IPS DF 19.7 (cell line): ENCODE measurements around the gene RASA4B.
"Not testable (repeated sequence)": the region's sequence is repeated elsewhere in the genome, so short reads cannot be mapped to it uniquely, and the experiment has no call there.

Experiments used
- DNase-seq: peaks from one replicate; pipeline ENCODE4 v3.0.0-alpha.2; 2013; ENCODE audit warnings: low read depth, low spot score

The RASA4B gene

DNA sequence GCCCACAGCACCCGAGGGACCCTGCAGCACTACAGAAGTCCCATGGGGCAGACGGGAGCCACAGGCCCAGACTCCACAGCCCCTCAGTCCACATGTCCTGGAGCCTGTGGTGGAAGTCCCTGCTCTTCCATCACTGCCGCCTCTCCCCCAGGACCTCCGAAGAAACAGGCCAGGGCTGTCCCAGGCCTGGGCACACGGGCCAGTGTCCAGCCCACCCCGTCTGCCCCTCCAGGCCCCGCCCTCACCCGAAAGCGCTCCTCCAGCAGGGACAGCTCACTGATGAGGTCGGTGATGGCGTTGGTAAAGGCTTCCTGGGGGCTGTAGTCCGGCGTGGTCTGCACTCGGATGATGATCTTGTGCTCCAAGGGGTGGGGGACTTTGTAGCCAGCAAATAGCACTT lies 43.5 kb downstream of the RASA4B start:
- not testable (repeated sequence) for DNase-seq

DNA sequence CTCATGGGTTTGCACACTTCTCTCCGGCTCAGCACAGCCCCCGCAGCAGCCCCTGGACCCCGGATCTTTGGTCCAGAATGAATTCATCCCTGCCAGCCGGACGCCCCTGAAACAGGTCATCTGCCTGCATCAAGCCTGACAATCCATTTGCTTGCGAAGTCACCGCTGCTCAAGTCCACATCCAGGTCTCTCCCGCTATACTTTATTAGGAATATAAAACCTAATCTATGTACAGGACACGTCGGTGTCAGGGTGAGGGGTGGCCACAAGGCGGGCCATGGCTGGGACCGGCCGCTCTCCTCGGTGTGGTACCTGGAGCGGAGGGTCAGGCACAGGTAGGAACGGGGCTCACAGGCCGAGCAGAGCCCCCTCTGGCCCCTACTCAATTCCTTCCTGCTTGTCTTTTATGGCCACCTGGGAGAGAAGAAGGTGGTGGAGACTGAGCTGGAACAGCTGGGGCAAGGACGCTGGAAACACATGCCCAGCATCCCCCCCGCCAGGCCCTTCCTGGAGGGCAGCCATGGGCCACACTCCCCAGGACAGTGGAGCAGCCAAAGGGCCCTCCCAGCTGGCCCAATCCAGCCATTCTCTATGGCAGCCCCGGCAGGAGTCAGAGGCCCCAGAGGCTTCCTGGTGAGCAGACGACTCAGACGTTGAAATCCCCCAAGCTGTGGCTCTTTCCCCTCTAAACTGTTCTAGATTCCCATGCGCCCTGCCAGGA lies 44.1 kb downstream of the RASA4B start:
- DNase-seq, result no peak

DNA sequence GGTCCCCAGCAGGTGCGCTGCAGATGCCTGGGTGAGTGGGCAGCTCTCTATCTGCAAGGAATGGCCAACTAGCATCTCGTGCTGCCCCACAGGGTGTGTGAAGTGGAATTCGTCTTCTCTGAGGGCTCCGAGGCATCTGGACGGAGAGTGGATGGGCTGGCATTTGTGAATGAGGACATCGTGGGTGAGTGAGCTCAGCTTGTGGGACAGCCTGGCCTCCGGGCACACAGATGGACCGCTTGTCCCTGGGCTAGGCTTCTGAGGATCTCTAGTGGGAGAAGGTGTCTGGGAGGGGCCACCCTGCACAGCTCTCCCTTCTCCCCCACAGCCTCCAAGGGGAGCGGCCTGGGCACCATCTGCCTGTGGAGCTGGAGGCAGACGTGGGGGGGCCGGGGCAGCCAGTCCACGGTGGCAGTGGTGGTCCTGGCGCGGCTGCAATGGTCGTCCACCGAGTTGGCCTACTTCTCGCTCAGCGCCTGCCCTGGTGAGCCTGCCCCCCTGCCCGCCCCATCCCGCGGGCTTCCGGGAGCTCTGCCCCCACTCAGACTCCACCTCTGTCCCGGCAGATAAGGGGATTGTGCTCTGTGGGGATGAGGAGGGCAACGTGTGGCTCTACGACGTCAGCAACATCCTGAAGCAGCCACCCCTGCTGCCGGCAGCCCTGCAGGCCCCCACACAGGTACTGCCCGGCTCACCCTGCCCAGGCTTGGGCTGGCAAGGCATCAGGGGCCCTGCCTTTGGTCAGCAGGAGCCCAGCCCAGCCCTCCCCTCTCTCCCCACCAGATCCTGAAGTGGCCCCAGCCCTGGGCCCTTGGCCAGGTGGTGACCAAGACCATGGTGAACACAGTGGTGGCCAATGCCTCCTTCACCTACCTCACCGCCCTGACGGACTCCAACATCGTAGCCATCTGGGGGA lies 45.2 kb downstream of the RASA4B start:
- DNase-seq, result no peak

DNA sequence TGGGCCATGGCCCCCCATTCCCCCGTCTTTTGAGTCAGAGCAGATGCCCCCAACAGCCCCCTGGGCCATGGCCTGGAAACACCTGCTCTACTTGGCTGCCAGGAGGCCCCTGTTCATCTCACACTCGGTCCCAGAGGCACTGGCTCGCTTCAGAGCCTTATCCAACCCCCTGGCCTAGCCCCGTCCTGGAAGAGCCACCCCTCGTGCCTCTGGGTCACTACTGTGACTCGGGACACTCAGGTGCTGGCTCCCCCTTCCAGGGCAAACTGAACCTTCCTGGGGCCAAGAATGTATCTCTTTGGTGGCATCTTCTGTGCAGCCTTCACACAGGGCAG lies 45.8 kb downstream of the RASA4B start:
- no peak for DNase-seq

DNA sequence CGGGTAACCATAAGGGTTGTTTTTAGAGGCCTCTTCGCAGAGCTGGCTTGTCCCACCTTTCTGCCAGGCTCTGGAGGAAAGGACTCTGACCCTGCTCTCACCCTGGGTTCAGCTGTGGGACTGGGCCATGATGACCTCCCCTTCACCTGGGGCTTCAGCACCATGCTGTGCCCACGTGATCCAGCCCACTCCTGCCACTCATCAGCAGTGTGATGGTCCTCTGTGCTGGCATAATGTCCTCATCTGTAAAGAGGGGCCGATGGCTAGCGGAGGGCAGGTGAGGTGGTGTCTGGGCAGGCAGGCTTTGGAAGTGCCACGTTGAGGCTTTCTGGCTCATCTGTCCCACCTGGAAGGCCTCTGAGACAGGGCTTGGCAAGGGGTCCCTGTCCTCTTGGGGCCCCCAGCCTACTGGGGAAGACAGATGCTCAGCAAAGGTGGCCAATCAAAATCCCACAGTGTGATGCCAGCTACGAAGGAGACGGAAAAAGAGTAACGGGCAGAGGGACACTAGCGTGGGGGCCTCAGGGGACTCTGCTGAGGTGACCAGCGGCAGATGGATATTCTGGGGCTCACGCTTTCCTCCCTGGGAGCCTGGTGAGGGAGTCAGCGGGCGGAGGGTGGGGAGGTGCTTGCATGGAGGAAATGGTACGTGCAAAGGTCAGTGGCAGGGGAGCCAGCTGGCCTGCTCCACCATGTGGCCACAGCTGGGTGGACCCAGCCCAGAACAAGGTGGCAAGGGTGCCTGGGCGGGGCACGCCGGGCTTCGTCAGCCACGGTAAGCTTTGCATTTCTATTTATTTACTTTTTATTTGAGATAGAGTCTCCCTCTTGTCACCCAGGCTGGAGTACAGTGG lies 47.4 kb downstream of the RASA4B start:
- DNase-seq, result no peak

DNA sequence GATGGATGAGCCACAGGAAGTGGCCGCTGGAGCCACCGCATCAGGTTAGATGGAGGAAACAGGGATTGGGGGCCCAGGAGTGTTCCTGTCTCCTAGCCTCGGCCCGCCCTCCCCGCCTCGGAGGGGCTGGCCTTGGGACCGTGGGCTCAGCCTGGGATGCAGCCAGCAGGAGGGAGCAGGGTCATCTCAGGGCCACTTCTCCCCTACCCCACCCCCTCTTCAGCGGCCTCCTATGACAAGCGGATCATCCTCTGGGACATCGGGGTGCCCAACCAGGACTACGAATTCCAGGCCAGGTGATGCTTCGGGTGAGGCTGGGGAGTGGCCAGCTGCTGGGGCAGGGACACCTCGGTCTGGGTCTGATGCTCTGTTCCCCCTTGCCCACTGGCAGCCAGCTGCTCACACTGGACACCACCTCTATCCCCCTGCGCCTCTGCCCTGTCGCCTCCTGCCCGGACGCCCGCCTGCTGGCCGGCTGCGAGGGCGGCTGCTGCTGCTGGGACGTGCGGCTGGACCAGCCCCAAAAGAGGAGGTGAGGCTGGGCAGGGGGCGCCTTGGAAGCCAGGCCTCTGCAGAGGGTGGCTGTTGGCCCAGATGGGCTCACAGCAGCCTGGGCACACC lies 48.1 kb downstream of the RASA4B start:
- DNase-seq, result no peak

DNA sequence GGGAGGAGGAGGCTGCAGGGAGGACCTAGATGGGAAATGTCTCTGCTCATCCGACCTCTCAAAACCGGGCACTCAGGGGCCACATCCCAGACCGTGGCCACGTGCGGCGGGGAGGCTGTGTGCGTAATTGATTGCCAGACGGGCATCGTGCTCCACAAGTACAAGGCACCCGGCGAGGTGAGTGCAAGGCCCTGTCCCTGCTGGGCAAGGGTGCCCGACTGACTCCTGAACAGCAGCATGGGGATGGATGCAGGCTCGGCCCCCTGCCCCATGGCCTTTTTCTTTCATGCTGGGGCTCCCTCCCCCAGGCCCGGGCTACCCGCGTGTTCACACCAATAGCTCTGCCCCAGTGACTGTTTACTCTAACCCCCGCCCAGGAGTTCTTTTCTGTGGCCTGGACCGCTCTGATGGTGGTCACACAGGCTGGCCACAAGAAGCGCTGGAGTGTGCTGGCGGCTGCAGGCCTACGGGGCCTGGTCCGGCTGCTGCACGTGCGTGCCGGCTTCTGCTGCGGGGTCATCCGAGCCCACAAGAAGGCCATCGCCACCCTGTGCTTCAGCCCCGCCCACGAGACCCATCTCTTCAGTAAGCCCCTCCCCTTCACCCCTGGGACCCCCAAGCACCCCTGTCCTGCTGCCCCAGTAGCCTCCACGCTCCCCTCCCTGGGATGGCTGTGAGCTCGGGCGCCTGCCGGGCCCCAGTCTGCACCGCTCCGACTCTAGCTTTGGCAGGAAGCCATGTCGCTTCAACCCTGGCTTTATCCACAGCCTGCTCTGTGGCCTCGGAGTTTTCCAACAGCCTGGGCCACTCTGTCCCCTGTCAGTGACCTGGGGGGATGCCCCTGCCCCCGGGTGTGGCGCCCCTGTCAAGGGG lies 48.9 kb downstream of the RASA4B start:
- no peak for DNase-seq

DNA sequence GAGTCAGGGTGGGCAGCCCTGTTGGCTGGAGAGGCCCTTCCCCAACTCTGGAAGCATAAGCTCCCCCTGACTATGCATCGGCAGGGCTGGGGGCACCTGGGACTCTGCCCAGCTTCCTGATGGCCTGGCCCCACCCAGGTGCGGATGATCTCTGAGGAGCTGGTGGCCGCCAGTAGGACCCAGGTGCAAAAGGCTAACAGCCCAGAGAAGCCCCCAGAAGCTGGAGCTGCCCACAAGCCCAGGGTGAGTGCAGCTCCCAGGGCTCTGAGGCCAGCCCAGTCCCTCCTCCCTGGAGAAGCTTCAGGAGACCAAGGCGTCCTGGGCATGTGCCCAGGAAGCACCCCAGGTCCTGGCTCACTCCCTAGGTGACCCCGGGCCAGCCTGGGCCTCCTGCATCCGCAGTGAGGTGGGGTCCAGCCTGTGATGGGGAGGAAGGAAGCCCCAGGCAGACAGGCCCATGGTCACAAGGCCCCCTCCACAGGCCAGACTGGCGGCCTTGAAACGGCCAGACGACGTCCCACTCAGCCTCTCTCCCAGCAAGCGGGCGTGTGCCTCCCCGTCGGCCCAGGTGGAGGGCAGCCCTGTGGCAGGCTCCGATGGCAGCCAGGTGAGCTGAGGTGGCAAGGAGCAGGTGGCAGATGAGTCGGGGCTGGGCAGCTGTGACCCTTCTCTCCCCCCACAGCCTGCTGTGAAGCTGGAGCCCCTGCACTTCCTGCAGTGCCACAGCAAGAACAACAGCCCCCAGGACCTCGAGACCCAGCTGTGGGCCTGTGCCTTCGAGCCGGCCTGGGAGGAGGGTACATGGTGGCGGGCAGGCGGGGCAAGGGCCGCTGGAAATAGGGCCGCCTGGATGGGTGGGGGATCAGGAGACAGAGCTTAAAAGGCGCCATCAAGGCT lies 49.7 kb downstream of the RASA4B start:
- DNase-seq, result no peak

DNA sequence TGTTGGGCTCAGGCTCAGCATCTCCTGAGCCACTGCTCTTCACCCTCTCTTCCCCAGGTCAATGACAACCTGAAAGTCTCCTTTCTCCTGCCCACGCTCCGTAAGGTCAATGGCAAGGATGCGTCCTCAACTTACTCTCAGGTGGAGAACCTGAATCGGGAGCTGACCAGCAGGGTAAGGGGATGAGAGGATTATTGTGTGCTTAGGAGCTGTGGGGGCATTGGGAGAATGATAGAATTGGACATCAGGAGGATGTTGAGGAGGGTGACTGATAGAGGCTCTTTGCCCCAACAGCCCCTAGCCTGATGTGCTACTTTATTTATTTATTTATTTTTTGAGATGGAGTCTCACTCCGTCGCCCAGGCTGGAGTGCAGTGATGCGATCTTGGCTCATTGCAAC lies 51.5 kb downstream of the RASA4B start:
- DNase-seq, result no peak

DNA sequence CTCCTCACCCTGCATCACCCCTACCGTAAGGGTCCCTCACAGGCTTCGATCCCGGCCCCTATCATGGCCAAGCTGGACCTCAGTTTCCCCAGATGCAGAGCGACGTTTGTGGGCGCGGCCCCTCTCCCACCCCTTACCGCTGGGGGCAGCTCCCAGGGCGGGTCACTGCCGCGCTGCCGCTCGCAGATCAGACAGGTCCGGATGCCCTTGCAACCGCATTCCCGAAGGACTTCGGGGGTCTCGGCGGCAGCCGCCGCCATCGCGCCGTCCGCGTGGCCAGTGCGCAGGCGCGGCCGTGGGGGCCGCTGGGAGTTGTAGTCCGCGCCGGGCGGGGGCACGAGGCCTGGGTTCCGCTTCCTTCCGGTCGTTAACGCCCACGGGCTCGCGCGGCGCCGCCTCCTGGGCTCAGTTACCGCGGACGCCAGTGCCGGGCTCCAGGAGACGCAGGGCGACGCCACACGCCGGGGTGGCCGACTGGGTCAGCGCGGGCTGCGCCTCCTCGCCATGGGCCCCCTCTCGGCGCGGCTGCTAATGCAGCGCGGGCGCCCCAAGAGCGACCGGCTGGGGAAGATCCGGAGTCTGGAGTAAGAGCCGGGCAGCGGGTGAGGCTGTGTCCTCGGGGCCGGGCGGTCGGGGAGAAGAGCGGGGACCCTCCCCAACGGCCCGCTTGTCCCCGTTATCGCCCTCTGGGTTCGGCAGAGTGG lies 52.8 kb downstream of the RASA4B start, which contains the start of the genes ALKBH4 and LRWD1:
Gene ALKBH4, minus strand, starts transcription at position 287 of the 704 bp plus-strand sequence. Its CDS starts 27 bp downstream, at position 260.
Gene LRWD1, plus strand, starts transcription at position 408 of the 704 bp plus-strand sequence. Its CDS starts 97 bp downstream, at position 505.
- no peak for DNase-seq

DNA sequence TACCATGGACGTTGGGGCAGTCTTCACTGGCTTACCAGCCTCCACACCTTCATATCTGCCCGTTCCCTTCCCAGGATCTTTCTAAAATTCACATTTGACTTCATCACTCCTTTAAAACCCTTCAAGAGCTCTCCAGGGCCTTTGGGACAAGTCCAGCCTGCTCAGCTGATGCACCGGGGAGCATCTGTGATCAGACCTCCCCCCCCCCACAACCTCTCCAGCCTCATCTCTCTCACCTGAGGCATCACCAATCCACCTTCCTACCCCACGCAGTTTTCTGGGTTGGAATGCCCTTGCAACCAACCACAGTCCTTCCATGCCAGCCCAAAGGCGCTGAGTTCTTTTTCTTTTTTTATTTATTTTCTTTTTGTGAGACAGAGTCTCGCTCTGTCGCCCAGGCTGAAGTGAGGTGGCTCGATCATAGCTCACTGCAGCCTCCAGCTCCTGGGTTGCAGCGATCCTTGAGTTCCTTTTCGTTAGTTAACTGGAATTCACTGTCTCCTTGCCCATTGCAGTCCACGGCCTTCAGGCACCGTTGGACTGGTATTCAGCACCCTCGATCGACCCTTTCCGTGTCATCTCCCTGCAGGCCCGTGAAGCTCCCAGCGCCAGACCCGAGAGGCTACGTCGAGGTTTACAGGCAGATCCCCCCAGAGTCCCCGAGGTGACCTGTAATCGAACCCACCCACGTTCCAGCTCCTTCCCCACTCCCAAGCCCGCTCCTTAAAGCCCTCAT lies 53.6 kb downstream of the RASA4B start:
- DNase-seq, result no peak

DNA sequence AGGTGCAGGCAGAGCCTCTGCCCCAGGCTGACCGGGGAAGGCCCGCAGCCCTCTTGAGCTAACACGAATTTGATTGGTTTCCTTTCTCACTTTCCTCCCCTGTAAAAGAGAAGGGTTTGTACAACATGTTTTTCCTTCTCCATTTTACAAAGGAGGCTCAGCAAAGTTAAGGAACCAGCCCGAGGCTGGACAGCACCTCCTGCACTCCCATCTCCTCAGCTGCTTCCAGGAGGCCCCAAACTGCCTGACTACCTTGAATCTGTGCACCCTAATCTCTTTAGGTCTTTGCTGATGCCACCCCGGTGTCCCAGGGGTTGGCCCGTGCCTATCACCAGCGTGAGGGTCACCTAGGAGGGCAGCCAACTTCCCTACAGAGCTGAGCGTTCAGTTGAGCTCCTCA lies 57.1 kb downstream of the RASA4B start:
- no peak for DNase-seq

DNA sequence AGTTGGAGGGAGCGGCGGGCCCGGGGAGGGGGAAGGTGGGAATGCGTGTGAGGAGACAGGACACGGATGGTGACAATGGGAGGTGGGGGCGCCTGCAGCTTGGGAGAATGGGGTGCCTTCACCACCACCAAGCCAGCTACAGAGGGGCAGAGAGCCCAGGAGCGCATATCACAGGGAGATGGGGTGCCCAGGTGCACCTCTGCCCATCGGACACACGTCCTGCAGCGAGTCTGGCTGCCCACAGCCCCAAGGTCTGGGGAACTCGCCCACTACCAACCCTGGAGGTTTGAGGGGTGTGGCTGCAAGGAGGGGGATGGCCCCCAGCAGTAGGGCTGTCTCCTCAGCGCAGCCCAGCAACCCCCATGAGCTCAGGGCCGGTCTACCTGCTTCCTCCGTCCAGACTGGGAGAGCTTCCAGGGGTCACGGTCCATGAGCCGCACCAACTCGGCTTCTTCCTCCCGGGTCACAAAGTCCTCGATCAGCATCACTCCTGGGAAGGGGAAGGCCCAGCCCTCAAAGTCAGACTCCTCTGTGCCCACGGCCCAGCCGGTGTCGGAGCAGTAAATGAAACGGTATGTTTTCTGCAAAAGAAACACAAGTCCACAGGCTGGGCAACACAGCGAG lies 58.2 kb downstream of the RASA4B start:
- no peak for DNase-seq

DNA sequence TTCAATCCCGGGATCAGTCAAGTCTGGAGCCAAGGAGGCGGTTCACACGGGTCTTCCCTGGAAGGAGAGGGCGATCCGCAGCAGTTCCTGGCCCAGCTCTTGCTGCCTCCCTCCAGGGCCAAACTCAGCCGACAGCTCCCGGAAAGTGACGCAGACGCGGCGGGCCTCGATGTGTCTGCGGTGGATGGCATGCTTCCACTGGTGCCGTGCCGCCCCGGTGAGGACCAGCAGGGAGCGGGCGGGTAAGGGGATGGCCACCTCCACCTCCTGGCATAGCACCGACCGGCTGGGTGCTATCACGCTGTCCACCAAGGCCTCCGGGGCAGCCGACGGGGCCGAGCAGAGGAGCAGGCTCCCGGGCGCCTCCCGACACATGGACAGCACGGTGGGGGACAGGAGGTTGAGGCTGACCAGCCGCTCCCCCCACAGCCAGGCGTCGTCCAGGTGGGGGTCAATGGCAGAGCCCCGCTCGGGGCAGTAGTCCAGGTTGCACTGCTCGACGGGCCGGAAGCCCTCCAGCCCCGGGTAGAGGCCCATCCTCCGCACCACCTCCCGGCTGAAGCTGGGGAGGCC lies 60.1 kb downstream of the RASA4B start:
- DNase-seq, result no peak

DNA sequence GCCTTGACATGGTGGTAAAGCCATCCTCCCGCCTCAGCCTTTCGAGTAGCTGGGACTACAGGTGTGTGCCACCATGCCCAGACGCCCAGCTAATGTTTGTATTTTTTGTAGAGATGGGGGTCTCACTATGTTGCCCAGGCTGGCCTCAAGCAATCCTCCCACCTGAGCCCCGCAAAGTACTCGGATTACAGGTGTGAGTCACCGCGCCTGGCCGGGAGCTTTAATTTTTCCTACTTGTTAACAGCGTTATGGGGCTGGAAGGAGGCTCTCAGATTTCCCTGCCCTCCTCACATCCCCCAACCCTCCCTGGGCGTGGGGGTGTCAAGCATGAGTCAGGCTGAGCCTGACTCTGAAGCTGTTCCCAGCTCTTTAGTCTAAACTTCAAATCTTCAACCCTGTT lies 61.2 kb downstream of the RASA4B start:
- no peak for DNase-seq

DNA sequence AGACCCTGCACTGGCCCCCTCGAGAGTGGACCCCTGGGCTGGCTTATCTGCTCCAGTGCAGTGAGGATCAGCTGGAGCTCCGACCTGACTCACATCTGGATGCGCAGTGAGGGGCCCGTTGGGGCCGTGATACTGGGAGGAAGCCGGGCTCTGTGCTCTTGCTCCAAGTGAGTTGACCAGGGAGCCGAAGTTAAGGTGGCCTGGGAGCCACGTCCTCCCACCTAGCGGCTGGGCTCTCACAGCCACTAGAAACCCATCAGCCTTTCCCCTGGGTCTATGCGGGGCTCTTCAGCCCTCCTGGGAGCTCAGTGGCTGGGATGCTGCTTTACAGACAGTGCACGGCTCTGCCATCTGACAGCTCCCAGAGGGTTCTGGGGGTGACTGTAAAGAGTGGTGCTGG lies 62.0 kb downstream of the RASA4B start:
- no peak for DNase-seq

DNA sequence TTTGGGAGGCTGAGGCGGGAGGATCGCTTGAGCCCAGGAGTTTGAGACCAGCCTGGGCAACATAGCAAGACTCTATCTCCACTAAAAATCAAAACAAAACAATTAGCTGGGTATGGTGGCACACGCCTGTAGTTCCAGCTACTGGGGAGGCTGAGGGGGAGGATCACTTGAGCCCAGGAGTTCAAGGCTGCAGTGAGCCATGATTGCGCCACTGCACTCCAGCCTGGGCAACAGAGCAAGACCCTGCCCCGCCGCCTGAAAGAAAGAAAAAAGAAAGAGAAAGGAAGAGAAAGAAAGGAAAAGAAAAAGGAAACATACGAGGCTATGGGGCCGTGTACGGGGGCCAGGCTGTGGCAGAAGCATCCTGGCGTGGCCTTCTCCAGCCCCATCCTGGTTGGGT lies 62.6 kb downstream of the RASA4B start:
- DNase-seq, result not testable (repeated sequence)
